HG02763 (cell line): ENCODE data around the gene VCPKMT.
A peak's percentile ranks its signal among the peaks of the same experiment; 100 is the strongest.

Experiments
- ATAC-seq: cut with Tn5 transposase; IDR thresholded peaks from one replicate; pipeline ENCODE4 v1.9.1; 2021; ENCODE audit warnings: mild to moderate bottlenecking, moderate library complexity; ENCODE audit not compliant: unreplicated experiment

The VCPKMT gene

GRCh38 chr14:50068496-50068895 lies 47.9 kb downstream of the VCPKMT start:
- no peak for ATAC-seq

GRCh38 chr14:50067723-50068495 lies 48.5 kb downstream of the VCPKMT start:
- ATAC-seq = no peak

DNA sequence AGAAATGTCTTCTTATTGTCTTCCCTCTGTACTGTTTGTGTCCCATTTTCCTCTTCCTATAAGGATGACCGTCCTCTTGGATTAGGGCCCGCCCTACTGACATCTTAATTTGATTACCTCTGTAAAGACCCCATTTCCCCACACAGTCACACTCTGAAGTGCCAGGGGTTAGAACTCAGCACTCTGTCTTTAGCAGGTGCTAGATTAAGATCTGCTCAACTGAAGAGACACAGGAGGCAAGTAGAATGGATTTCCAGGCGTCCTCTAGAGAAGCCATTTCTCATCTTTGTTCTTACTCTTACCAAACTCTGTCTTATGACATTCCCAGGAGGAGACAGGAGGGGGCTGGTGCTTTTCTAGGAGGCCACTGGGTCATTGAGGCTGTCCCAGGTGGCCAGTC lies 50.8 kb downstream of the VCPKMT start:
- ATAC-seq = no peak

- ATAC-seq = peak; percentile 60
Observed at GRCh38 chr14:50064993-50065392, 51.4 kb downstream of the VCPKMT start.

DNA sequence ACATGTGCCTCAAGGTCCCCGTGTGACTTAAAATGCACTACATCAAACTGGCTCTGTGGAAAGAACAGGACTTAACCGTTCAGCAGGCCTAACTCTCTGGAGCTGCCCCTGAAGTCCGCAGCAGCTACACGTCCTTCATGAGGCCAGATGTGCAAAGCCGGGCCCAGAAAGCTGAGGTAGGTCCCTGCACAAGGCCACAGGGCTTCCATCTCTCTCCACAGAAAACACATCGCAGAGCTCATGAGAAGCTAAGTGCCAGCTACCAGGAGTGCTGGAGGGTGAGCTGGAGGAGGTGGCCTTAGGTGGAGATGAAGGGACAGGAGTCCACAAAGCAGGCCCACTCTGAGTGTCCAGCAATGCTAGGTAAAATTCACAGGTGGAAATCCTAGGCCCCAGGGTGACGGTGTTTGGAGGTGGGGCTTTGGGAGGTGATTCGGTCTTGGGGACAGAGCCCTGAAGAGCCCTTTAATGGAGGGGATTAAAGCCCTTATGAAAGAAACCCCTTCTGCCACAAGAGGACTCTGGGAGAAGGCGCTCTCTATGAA lies 52.4 kb downstream of the VCPKMT start:
- ATAC-seq = no peak

- ATAC-seq = no peak
Observed at GRCh38 chr14:50062438-50063085, 53.8 kb downstream of the VCPKMT start.

DNA sequence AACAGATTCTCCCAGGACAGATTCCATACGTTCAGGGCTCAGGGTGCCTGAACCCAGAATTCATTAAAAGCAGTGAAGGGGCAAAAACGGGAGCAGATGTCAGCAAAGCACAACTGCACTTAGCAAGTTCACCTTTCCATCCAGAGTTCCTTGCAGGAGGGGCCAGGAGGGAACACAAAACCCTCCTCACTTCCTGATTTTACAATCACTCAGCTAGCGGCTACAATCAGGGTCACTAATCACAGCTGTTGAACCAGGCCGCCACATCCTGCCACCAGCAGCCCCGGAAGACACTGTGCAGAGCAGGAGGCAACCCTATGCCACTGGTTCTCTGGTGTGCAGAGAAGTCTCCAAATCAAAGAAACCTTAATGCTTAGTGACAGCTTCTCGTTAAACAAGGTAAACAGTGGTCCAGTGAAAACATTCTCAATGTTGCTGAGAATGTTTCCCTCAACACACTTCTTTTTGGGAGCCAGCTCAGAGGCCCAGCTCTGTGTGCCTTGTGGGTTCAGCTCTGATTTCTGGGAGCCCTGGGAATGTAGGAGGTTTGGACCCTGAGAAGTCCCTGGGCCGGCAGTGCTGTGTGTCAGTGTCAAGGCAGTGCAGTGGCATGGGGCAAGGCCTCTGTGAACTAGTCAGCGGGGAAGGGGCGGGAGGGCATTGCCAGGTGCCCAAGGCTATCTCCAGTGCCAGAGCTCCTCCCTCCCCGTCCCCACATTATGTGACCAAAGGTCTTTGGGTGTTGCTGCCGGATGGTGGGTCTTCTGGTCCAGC lies 54.5 kb downstream of the VCPKMT start:
- ATAC-seq = peak; percentile 43

DNA sequence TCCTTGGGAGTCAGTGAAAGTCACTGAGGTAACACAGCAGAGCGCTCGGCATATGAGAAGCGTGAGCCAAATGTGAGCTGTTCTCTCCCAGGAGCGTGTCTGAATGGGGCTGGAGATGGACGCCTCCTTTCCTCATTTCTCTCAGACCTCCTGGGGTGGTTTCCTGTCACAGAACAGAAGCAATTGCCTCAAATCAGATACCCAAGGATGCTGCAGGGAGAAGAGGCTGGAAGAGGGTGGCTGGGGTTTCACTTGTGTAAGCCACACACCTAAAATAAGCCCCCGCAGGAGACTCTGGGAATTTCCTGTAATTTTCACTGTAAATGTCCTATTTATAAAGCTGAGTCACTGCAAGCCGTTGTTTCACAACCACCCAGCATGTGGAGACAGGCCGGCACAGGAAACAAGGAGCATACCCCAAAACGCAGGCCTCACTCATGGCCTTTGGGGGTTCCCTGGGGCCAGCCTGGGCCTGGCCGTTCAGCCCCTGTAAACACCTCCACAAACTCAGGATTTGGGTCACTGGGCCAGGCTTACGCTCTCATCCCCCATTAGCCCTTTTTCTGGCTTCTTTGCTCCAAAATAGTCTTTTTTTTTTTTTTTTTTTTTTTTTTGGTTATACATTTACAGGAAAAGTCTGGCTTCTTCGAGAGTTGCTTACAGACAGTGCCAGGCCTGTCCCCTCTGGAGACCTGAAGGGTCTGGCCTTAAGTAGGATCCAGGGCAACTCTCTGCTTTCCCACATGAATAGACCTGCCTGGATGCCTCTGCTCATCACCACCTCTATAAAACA lies 55.3 kb downstream of the VCPKMT start:
- ATAC-seq = no peak

GRCh38 chr14:50059763-50060616 lies 56.4 kb downstream of the VCPKMT start:
- no peak for ATAC-seq
